Measurements from ENCODE around the gene PLCXD1.
"Not testable (repeated sequence)": the region's sequence is repeated elsewhere in the genome, so short reads cannot be mapped to it uniquely, and the experiment has no call there.

The PLCXD1 gene

GRCh38 chrX:264006-264405 lies 17.2 kb upstream of the PLCXD1 start:
- DNase-seq (ENCODE audit: low read depth), result not testable (repeated sequence)

GRCh38 chrX:264634-265455 lies 16.3 kb upstream of the PLCXD1 start:
- DNase-seq (ENCODE audit: low read depth), result no peak

- no peak for DNase-seq (ENCODE audit: low read depth)
These were observed 15.7 kb upstream of the PLCXD1 start for GRCh38 chrX:265502-265901.

GRCh38 chrX:267771-268261 lies 13.4 kb upstream of the PLCXD1 start:
- DNase-seq (ENCODE audit: low read depth), result no peak

- DNase-seq (ENCODE audit: low read depth), result no peak
These were observed 10.3 kb upstream of the PLCXD1 start for GRCh38 chrX:270848-271367.

- no peak for DNase-seq (ENCODE audit: low read depth)
These were observed 6.2 kb upstream of the PLCXD1 start for GRCh38 chrX:274904-275475.

GRCh38 chrX:275476-275966 lies 5.7 kb upstream of the PLCXD1 start:
- no peak for DNase-seq (ENCODE audit: low read depth)

- peak; percentile 80 for DNase-seq (ENCODE audit: low read depth)
These were observed 5.1 kb upstream of the PLCXD1 start for GRCh38 chrX:275967-276580.

- DNase-seq (ENCODE audit: low read depth), result peak; percentile 79
These were observed 4.5 kb upstream of the PLCXD1 start for GRCh38 chrX:276581-277201.

- not testable (repeated sequence) for DNase-seq (ENCODE audit: low read depth)
These were observed 1.2 kb upstream of the PLCXD1 start for GRCh38 chrX:279757-280604.

GRCh38 chrX:280722-281121 lies 459 bp upstream of the PLCXD1 start:
- not testable (repeated sequence) for DNase-seq (ENCODE audit: low read depth)

- DNase-seq (ENCODE audit: low read depth), result not testable (repeated sequence)
These were observed 960 bp downstream of the PLCXD1 start for GRCh38 chrX:282000-282681.

- peak; percentile 87 for DNase-seq (ENCODE audit: low read depth)
These were observed 2.1 kb downstream of the PLCXD1 start for GRCh38 chrX:283115-283845.

- no peak for DNase-seq (ENCODE audit: low read depth)
These were observed 4.0 kb downstream of the PLCXD1 start for GRCh38 chrX:285076-285677.

GRCh38 chrX:287670-288069 lies 6.5 kb downstream of the PLCXD1 start:
- no peak for DNase-seq (ENCODE audit: low read depth)

GRCh38 chrX:288561-288991 lies 7.4 kb downstream of the PLCXD1 start:
- no peak for DNase-seq (ENCODE audit: low read depth)

GRCh38 chrX:290476-291166 lies 9.4 kb downstream of the PLCXD1 start:
- no peak for DNase-seq (ENCODE audit: low read depth)

- no peak for DNase-seq (ENCODE audit: low read depth)
These were observed 10.3 kb downstream of the PLCXD1 start for GRCh38 chrX:291411-291901.
